GM18507 (cell line): ENCODE data around the gene PAK5.
"Not testable (repeated sequence)": the region's sequence is repeated elsewhere in the genome, so short reads cannot be mapped to it uniquely, and the experiment has no call there.

Experiments
- DNase-seq: peaks from one replicate; pipeline ENCODE4 v3.0.0; 2011; ENCODE audit warnings: low read depth; ENCODE audit not compliant: insufficient read length; ENCODE audit errors: extremely low spot score
- FAIRE-seq: peaks from 2 replicates; lab custom pipeline; 2011; peaks lifted over from hg19 to GRCh38; lab: Jason Lieb, UNC

Gene PAK5

DNA sequence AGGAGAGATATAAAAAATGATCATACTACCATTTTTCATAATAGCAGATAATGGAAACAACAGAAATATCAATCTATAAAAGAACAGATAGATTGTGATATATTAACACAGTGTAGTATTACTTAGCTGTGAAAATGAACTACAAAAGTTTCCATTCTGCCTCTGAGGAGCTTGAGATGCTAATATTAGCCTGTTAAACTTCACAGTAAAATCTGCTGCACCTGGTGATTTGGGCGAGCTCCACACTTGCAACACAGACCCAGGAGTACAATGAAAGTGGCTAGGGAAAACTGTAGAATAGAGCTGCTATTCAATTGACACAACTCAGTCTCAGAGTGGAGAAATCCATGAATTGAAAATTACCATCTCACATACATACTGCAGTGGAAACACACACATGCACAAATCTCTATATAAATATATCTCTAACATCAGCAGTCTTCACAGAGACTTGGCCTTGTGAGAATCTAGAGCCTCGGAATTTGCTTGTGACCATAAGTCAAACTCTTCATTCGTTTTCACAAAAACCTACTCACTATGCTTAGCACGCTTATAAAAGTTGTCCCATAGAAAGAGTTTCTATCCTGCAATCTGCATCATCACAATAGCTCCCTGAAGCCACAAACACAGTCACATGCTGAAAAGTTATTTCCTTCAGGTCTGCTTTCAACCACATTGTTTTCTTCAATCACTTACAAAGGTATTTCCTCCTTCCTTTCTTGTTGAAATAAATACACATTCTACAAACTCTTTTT is 133.0 kb downstream of the PAK5 start:
- FAIRE-seq (no peak), DNase-seq (no peak)

DNA sequence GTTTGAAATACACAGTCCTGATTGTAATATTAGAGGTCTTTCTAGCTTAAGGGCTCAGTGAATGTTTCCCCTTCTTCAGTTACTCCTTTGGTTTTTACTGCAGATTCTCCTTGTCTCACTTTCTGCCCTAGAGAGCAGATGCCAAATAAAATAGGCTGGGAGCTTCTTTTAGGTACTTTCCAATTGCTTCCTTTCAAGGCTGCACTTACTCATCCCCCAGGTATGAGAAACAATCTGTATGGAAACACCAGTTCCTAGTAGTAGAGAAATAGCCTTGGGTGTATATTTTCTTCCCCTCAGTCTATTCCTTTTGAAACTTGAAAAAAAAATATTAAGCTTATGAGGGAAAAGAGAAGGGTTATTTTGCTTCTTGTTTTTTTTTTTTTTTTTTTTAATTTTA is 139.7 kb downstream of the PAK5 start:
- FAIRE-seq (no peak), DNase-seq (no peak)

DNA sequence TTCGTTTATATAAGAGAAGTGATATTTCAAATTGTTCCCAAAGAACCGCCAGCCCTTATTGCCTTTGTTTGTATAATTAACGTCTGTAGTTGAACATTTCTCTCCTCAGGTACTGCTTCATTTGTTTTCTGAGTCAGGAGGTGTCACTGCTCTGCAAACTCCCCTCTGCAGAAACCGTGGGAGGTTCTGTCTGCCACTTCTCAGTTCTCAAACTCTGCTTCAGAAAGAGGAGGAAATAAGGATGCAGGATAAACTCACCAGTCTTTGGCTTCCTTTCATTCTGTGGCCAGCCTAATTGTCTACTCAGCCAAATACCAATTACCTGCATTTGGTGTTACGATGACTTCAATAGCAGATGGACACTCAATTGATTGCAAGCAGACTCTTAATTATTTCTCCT is 149.8 kb downstream of the PAK5 start:
- FAIRE-seq (no peak), DNase-seq (no peak)

DNA sequence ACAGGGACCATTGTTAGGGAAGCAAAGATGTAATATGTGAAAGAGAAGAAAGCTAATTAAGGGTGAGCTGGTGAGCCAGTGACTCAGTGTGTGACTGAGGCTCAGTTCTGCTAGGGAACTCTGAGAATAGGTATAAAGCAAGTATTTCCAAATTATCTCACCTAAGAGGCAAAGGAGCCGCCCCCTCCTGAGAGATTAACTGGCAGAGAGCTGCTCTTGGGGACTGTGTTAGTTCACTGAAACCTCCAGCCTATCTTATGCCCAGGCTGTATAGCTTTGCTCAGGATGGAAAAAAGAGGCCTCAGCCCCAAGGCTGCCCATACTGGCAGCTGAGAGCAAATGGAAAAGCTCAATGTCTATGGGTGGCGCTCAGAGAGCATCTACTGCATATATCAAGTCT is 152.0 kb downstream of the PAK5 start:
- no peak for DNase-seq
- no peak for FAIRE-seq

DNA sequence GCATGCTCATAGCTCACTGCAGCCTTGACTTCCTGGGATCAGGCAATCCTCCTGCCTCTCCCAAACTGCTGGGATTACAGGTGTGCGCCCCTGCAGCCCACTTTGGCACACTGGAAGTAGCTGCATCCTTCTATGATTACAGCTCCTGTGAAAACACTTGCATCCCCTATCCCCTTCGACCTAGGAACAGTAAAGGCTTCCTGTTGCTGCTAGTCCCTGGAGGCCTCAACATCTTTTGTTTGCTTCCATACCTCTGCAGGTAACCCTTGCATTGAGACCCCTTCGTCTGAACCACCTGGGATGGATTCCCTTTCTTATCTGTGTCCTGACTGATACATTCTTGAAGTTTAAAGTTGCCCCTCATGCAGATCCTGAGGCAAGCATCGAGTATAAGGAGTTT is 152.4 kb downstream of the PAK5 start:
- no peak for FAIRE-seq
- DNase-seq, result no peak

DNA sequence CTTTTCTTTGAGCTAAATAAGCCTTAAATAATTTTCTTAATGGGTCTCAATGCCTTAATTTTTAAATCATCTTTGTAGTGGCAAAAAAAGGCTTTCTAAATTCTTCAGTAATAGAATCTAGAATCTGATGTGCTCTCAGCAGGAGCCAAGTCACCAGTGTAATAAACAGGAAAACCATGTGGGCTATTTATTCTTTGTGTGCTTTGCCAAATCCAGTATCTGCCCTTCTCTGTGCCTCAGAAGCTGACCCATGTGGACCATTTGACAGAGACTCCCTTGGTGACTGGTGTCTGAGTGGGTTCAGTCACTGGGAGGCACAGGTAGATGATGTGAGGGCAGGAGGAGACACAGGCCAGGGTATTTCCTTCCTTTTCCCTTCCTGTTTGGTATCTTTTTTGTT is 152.9 kb downstream of the PAK5 start:
- no peak for DNase-seq
- FAIRE-seq, result no peak

DNA sequence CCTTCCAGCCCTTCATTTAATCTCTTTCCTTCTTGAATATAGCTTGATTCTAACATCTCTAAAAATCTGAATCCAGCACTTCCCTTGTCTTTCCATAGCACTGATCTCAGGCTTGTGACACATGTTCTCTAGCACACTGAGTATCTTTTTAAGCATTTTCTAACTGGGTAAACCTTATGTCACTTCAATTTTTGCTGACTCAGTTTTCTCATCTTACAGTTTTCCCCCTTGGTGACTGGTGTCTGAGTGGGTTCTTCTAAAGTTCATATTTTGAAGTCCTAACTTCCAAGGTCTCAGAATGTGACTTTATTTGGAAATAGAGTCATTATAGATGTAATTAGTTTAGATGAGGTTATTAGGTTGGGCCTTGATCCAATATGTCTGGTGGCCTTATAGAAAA is 153.9 kb downstream of the PAK5 start:
- DNase-seq, result no peak
- no peak for FAIRE-seq

DNA sequence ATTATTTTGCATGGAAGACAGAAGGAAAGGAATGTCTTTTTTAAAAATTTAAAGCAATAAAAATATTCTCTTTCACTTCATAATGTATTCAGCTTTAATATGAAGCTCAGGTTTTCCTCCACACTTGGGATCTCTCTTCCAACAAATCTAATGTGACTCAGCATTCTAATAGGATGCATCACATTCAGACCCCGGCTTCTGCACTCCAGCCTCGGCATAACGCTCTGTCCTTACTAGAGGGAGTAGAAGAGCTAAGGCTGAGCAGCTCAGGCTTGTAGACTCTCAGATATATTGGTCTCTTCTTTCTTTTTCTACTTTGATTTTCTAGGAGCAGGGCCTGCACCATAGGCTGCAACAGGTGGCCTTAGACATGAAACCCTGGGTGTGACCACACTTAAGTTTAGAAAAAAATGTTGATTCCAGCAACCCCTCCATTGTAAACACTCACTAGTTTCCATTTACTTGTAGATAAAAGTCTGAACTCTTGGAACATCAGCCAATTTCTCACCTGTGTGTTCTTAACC is 161.7 kb downstream of the PAK5 start:
- no peak for DNase-seq
- no peak for FAIRE-seq

DNA sequence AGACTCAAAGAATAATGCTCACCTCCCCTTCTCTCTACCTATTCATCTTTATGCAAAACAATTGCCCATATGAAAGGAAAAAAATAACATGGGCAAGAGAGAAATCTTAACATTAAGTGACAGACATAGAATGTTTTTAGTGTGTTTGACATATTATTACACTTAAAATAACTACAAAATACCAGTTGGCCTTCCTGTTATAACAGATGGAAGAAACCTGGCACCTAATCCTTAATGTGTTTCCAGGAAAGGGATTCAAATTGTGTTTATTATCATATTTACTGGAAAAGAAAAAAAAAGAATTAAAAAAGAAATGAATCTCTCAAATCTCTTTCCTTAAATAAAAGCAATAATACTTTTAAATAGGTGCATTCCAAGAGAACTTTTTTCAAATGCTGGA is 165.9 kb downstream of the PAK5 start:
- DNase-seq (no peak), FAIRE-seq (no peak)

DNA sequence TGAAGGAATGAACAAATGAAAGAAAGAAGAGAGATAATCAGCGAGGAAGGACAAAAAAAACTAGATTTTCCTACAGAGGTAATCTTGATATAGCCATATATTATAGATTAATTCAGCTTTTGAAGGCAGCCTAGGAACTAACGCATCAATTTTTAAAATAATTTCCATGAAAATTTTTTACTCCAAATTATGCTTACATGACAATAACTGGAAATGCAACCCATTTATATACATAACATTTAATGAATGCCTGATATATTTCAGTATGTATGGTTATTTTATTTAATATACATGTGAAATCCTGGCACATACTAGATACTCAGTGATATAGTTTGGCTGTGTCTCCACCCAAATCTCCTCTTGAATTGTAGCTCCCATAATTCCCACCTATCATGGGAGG is 166.8 kb downstream of the PAK5 start:
- FAIRE-seq, result no peak

DNA sequence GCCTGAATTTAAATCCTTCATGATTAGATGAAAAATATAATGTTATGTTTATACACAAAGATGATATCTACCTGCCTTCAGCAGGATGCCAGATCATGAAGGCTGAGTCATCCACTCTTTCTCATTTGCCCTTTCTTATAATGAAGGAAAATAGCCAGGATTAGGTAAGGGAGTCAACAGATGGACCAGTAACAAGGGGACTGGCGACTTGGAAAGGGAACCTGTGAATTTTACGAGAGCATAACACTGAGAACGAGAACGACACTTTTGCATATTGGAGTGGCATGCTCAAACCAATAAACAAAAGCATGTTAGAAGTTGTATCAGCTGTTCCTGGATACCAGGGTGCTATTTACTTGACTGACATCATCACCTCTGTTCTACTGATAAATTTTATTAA is 170.5 kb downstream of the PAK5 start:
- FAIRE-seq, result no peak
- DNase-seq, result no peak

More for the DNA sequence above, 166.8 kb downstream of the PAK5 start:
- DNase-seq, result no peak

DNA sequence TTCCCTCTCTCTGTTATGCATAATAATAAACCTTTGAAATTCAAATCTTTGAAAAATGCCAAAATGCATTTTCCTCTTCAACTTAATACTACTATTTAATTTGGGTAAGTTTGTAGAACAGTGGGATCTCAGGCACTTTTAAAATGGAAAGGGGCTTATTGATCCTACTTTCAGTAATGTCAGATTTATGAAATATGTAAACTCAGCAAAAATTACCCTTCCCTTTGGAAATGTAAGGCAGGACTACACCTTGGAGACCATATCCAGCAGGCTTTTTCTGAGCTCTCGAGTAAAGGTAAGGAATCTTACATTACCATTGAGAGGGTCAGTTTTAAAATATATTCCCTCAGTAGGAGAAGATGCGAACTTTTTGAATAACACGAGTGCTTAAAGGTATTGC is 175.5 kb downstream of the PAK5 start:
- DNase-seq, result no peak
- FAIRE-seq, result no peak

DNA sequence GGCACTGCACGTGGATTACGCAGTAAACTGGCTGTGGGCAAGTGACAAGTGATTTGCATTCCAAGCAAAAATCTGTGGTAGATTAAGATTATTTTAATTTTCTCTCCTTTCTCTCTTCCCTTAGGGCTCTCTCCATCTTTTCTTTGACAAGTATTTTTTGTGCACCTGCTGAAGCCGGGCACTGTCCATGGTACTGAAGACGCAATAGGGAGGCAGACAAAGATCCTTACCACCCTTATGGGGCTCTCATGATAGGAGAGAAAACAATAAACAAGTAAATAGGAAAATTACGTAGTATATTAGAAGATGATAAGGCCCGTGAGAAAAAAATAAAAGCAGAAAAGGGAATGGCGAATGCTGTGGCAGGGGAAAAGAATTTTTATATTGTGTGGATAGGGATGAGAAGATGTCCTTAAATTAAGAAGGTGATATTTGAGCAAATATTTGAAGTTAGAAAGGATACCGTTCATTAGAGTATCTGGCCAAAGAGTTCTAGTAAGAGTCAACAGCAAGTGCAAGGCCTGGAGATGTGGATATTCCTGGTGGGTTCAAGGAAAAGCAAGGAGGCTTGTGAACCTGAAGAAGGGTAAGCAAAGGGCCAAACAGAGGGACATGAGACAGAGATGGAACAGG is 178.5 kb downstream of the PAK5 start:
- DNase-seq, result no peak
- FAIRE-seq, result no peak

DNA sequence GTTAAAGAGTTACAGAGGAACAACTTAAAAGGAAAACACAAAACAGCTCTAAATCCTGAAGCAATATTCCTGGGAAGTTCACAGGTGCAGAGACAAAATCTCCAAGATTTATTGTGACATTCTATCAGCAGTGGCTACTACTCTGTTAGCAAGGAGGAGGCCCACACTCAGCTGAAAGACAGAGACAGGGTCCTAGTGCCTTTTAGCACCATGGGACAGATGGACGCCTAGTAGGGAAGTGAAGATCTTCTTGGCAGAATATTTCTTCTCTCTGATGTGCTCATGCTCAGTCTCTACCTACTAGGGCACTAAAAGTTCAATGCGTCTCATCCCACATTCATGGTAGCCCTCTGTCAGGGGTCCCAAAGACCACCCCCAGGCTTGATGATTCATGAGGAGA is 191.1 kb downstream of the PAK5 start:
- no peak for FAIRE-seq
- DNase-seq, result no peak

DNA sequence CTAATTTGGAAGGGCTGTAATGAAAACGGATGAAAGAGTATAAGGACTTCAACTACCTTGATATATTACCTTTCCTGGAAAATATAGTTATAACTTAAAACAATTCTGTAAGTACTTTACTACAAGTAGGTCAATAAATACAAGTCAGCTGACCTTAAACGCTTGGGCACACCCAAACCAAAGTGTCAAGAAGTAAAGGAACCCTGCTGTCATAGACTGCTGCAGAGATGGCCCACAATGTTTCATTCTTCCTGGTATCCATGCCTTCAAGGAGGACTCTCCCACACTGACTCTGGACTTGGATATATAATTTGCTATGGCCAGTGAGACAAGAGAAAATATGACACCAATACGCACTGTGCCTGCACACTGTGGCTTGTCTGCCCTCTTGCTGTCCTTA is 192.5 kb downstream of the PAK5 start:
- FAIRE-seq (no peak), DNase-seq (no peak)

DNA sequence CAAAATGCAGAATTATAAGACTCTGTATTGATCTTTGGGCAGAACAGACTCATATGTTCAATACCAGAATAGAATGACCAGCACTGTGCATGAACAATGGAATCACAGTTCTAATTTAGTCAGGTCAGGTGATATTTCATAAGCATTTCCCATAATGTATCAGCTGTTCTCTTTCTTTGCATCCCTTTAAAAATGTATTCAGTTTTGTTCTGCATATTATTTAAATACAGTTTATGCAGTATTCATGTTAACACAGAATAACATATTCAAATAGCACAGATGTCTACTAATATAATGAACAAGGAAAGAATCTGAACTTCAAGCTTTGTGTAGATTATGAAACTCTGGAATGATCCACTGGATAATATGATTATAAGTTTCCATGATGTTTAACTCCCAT is 196.0 kb downstream of the PAK5 start:
- FAIRE-seq (no peak), DNase-seq (no peak)

DNA sequence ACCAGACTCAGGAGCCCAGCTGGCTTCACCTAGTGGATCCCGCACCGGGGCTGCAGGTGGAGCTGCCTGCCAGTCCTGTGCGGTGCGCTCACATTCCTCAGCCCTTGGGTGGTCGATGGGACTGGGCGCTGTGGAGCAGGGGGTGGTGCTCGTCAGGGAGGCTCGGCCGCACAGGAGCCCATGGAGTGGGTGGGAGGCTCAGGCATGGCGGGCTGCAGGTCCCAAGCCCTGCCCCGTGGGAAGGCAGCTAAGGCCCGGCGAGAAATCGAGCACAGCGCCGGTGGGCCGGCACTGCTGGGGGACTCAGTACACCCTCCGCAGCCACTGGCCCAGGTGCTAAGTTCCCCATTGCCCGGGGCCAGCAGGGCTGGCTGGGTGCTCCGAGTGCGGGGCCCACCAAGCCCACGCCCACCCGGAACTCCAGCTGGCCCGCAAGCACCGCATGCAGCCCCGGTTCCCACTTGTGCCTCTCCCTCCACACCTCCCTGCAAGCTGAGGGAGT is 197.3 kb downstream of the PAK5 start:
- not testable (repeated sequence) for DNase-seq, FAIRE-seq

DNA sequence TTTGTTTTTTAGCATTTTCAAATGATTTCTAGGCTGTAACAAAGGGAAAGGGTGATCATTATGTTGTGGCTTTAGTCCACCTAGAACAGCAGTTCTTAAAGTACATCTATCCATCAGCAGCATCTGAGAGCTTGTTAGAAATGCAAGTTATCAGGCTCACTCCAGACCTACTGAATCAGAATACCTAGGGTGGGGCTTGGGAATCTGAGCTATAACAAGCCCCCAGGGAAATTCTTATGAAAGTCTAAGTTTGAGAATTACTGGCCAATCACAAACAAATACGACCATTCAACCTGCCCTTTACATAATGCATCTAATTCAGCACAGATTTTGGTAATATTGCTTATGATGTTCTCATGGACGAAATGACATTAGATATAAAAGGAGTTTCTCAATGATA is 201.0 kb downstream of the PAK5 start:
- FAIRE-seq (no peak), DNase-seq (no peak)

DNA sequence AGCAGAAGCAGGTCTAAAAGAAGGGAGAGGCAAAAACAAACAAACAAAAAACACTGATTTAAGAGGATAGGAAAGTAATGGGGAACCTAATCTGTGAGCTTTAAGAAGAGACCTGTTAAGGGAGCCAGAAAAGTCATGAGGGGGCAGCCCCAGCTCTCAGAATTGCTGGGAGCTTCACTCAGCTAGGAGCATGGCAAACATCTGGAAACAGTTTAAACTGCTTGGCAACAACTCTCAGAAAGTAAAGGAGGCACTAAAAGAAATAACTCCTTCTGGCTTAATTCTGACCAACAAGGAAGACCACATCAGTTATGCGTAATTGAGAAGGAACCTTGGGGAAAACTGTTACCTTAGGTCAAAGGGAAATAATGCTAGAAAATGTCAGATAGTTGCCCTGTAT is 203.1 kb downstream of the PAK5 start:
- FAIRE-seq (no peak), DNase-seq (no peak)

DNA sequence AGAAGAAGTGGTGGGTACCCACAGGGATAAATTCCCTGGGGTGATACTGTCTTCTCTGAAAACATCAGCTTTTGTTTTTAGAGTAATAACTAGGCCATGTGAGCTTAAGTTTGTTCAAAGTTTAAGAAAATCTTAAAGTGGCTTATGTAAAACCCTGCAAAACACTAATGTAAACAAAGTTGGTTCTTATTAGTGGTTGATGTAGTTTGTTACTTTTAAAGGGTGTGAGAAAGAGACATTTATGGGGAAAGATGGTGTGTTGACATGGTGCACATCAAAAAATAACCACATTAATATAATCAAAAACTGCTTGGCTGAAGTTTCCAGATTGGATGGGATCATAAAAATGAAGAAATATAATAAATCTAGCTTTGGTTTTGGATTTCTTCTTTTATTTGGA is 204.5 kb downstream of the PAK5 start:
- FAIRE-seq (no peak), DNase-seq (no peak)

DNA sequence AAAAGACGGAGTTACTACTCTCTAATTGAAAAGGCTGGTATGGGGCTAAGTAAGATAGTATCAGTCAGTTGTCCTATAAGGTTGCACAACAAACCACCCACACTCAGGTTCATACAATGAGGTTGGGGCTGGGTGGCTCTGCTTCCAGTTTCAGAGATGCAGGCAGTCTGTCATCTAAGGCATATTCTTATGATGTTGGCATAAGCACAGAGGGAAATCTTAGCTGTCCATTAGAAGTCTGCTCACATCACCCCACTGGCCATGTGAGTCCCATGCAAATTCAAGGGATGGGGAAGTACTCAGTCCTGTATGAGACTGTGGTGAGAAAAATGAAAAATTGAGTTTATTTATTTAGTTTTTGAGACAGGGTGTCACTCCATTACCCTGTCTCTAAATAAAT is 205.9 kb downstream of the PAK5 start:
- DNase-seq, result no peak
- FAIRE-seq, result no peak
